A549 (cell line): Measurements from ENCODE around the gene ZNF644. TPM values are rescaled to one million over a fixed set of nuclear protein-coding genes. Genes with fewer than 3 reads are reported as not detected.

Experiments
- ATAC-seq, 2 experiments: fragments of 200-7000 bp in 1 of 2; fragments of >200 bp in 1 of 2; cut with Nextera tagmentation in 1 of 2; cut with Tn5 transposase in 1 of 2; 3 replicates each; pipeline versions ENCODE4 v1.8.0 to v1.9.1; 2018 to 2020; ENCODE audit warnings: mild to moderate bottlenecking in 1 of 2, moderate library complexity in 1 of 2
- CTCF ChIA-PET: fragments of 300-600 bp; sonication (Branson Sonifier 250); formaldehyde crosslinking; extraction: SDS; loops from one replicate; lab custom pipeline; 2021; ENCODE audit warnings: antibody characterized with exemption, inconsistent platforms; lab: Yijun Ruan, JAX
- POLR2A ChIA-PET: fragments of 350-600 bp; formaldehyde crosslinking; extraction: SDS; loops from one replicate; lab custom pipeline; 2021; ENCODE audit warnings: antibody characterized with exemption, inconsistent platforms; lab: Yijun Ruan, JAX
- DNase-seq, 2 experiments: peaks; one replicate each; pipeline versions ENCODE4 v3.0.0 to v3.0.0-alpha.2; 2011 to 2016; ENCODE audit warnings: low read depth in 1 of 2, low spot score in 1 of 2
- FAIRE-seq: peaks from 2 replicates; lab custom pipeline; 2011; peaks lifted over from hg19 to GRCh38; lab: Jason Lieb, UNC
- H3K27ac ChIP-seq, 2 experiments: fragments of >200 bp; sonication (Bioruptor Twin); formaldehyde crosslinking; 3 replicates each; pipeline ENCODE4 v1.5.1; 2016 to 2017
- H3K4me1 ChIP-seq: fragments of >200 bp; sonication (Bioruptor Twin); formaldehyde crosslinking; 3 replicates; pipeline ENCODE4 v1.6.1; 2016
- H3K4me2 ChIP-seq: fragments of >200 bp; sonication (Bioruptor Twin); formaldehyde crosslinking; 3 replicates; pipeline ENCODE4 v1.6.1; 2016
- H3K4me3 ChIP-seq: fragments of >200 bp; sonication (Bioruptor Twin); formaldehyde crosslinking; 3 replicates; pipeline ENCODE4 v1.5.1; 2016
- H3K9me3 ChIP-seq: fragments of >200 bp; sonication (Bioruptor Twin); formaldehyde crosslinking; 3 replicates; pipeline ENCODE4 v1.6.1; 2016
- ATOH8 ChIP-seq: fragments of 250-450 bp; sonication (Bioruptor Pico); IDR thresholded peaks from 2 replicates; pipeline ENCODE4 v1.5.0; 2020; ENCODE audit warnings: low read depth, mild to moderate bottlenecking, moderate library complexity
- CHD4 ChIP-seq: fragments of 200-600 bp; sonication (generic); IDR thresholded peaks from 2 replicates; pipeline ENCODE4 v1.6.1; 2016; ENCODE audit warnings: antibody characterized with exemption, mild to moderate bottlenecking, borderline replicate concordance
- CTCF ChIP-seq: fragments of >200 bp; sonication (Bioruptor Twin); formaldehyde crosslinking; IDR thresholded peaks from 3 replicates; pipeline ENCODE4 v1.5.1; 2016
- EHF ChIP-seq: fragments of 250-450 bp; sonication (Bioruptor Pico); IDR thresholded peaks from 2 replicates; pipeline ENCODE4 v1.5.0; 2020; ENCODE audit warnings: mild to moderate bottlenecking
- EHMT2 ChIP-seq: fragments of 200-600 bp; sonication (generic); IDR thresholded peaks from 2 replicates; pipeline ENCODE4 v1.6.1; 2016; ENCODE audit warnings: antibody characterized with exemption, low read depth, mild to moderate bottlenecking, moderate library complexity
- ESRRA ChIP-seq: fragments of 150-350 bp; IDR thresholded peaks from 2 replicates; pipeline ENCODE4 v1.6.1; 2014; ENCODE audit warnings: mild to moderate bottlenecking, low read length, borderline replicate concordance
- HDAC2 ChIP-seq: fragments of 200-600 bp; sonication (generic); IDR thresholded peaks from 2 replicates; pipeline ENCODE4 v1.6.1; 2016
- HES2 ChIP-seq: fragments of >200 bp; sonication (Bioruptor Twin); formaldehyde crosslinking; IDR thresholded peaks from 2 replicates; pipeline ENCODE4 v1.6.1; 2016
- HMGXB4 ChIP-seq: fragments of 250-450 bp; sonication (Bioruptor Pico); IDR thresholded peaks from 2 replicates; pipeline ENCODE4 v1.5.0; 2021; ENCODE audit warnings: mild to moderate bottlenecking, moderate library complexity, borderline replicate concordance
- HOXA7 ChIP-seq: fragments of 250-450 bp; sonication (Bioruptor Pico); IDR thresholded peaks from 2 replicates; pipeline ENCODE4 v1.5.0; 2020; ENCODE audit warnings: mild to moderate bottlenecking, moderate library complexity
- MAZ ChIP-seq: fragments of 150-350 bp; IDR thresholded peaks from 2 replicates; pipeline ENCODE4 v1.6.1; 2014; ENCODE audit warnings: antibody characterized with exemption, low read depth, low read length, borderline replicate concordance
- MYC ChIP-seq: IDR thresholded peaks from 2 replicates; pipeline ENCODE4 v1.6.1; 2012; ENCODE audit warnings: mild to moderate bottlenecking, inconsistent platforms, low read length, improper control_type of control experiment, borderline replicate concordance
- NPAS2 ChIP-seq: fragments of 250-450 bp; sonication (Bioruptor Pico); IDR thresholded peaks from 2 replicates; pipeline ENCODE4 v1.8.0; 2022; ENCODE audit warnings: mild to moderate bottlenecking, moderate library complexity, borderline replicate concordance
- NR3C1 ChIP-seq: fragments of >200 bp; sonication (Bioruptor Twin); formaldehyde crosslinking; IDR thresholded peaks from 3 replicates; pipeline ENCODE4 v1.6.1; 2017
- POLR2A ChIP-seq: IDR thresholded peaks from 2 replicates; pipeline ENCODE4 v1.6.1; 2012; ENCODE audit warnings: mild to moderate bottlenecking, low read length
- POLR2AphosphoS2 ChIP-seq: conservative IDR thresholded peaks from 2 replicates; pipeline ENCODE4 v1.6.1; 2012; ENCODE audit warnings: low read length, improper control_type of control experiment, inconsistent platforms
- RAD21 ChIP-seq, 2 experiments: fragments of >200 bp in 1 of 2; sonication (Bioruptor Twin) in 1 of 2; formaldehyde crosslinking in 1 of 2; IDR thresholded peaks in 1 of 2; conservative IDR thresholded peaks in 1 of 2; 2 replicates in 1 of 2; 3 replicates in 1 of 2; pipeline ENCODE4 v1.6.1; 2012 to 2018; ENCODE audit warnings: inconsistent platforms in 1 of 2
- RARB ChIP-seq: fragments of 250-450 bp; sonication (Bioruptor Pico); IDR thresholded peaks from 2 replicates; pipeline ENCODE4 v1.8.0; 2021; ENCODE audit warnings: mild to moderate bottlenecking, moderate library complexity
- SREBF2 ChIP-seq: fragments of 450-650 bp; IDR thresholded peaks from 2 replicates; pipeline ENCODE4 v1.6.1; 2014; ENCODE audit warnings: mild to moderate bottlenecking, moderate library complexity
- TP53 ChIP-seq: fragments of 250-450 bp; sonication (Bioruptor Pico); IDR thresholded peaks from 2 replicates; pipeline ENCODE4 v1.5.0; 2021; ENCODE audit warnings: mild to moderate bottlenecking, moderate library complexity
- ZFP36 ChIP-seq: fragments of 450-650 bp; IDR thresholded peaks from 2 replicates; pipeline ENCODE4 v1.6.1; 2014; ENCODE audit warnings: borderline replicate concordance; ENCODE audit not compliant: partially characterized antibody
- WGBS: methylation state at CpG from one replicate; pipeline ENCODE4 v1.1.6; 2017; ENCODE audit errors: missing lambda C conversion rate; 5-methylcytosine and 5-hydroxymethylcytosine counted together
- polyA plus RNA-seq, 4 experiments: library from polyadenylated mRNA; depleted of rRNA in 3 of 4; stranded (reverse); fragments of >200 nt; fragmentation: RNase III in 1 of 4; extraction: RNeasy Plus Mini Kit Qiagen cat#74134 plus additional on column Dnase treatment in 1 of 4; gene quantifications; 2 replicates in 3 of 4; 3 replicates in 1 of 4; pipeline ENCODE4 v1.2.3, GENCODE V29; 2011 to 2017
- TF ChIP-seq, protein P1 (sequence below): fragments of 450-650 bp; IDR thresholded peaks from 2 replicates; pipeline ENCODE4 v1.6.1; 2014; ENCODE audit warnings: antibody characterized with exemption

The ZNF644 gene
- polyA plus RNA-seq, 2 of the 4 experiments (the other 2 are of a cell fraction), result 14.8 to 24.9 TPM

GRCh38 chr1:90995311-90995894 lies 26.4 kb downstream of the ZNF644 start:
- FAIRE-seq, result no peak
- peaks cover 9% of the 10 kb centered on the region; the same call in 2 of the 3 replicates for H3K4me1 ChIP-seq
- TF ChIP-seq, protein P1, sequence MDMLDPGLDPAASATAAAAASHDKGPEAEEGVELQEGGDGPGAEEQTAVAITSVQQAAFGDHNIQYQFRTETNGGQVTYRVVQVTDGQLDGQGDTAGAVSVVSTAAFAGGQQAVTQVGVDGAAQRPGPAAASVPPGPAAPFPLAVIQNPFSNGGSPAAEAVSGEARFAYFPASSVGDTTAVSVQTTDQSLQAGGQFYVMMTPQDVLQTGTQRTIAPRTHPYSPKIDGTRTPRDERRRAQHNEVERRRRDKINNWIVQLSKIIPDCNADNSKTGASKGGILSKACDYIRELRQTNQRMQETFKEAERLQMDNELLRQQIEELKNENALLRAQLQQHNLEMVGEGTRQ, result no peak
- TF ChIP-seq HMGXB4 (CRISPR knock-in tag) (no peak), ESRRA (no peak), TP53 (CRISPR knock-in tag) (no peak), HDAC2 (no peak), CHD4 (no peak), RARB (no peak)
- TF ChIP-seq, all 56 proteins: peak for 0
- ChIA-PET POLR2A (no interaction called here), CTCF (no interaction called here)
- no peak overlapping the region for H3K27ac ChIP-seq
- H3K9me3 ChIP-seq, result no peaks in the 10 kb centered on the region
- H3K4me3 ChIP-seq, result no peak overlapping the region
- no peak overlapping the region for H3K4me2 ChIP-seq
- ATAC-seq (no peak), DNase-seq (no peak)

- no peak for DNase-seq
- no peak overlapping the region for H3K4me2 ChIP-seq
- WGBS, result 100% methylated on average over 1 of the region's 1 CpG
- no peak overlapping the region for H3K27ac ChIP-seq
- peaks cover 9% of the 10 kb centered on the region; the same call in 2 of the 3 replicates for H3K4me1 ChIP-seq
- ChIA-PET POLR2A (no interaction called here), CTCF (no interaction called here)
- no peaks in the 10 kb centered on the region for H3K9me3 ChIP-seq
- TF ChIP-seq POLR2A, result no peak
- TF ChIP-seq ZFP36, result no peak
- TF ChIP-seq MYC, result no peak
- no peak for TF ChIP-seq MAZ
- TF ChIP-seq RAD21 (conservative IDR thresholded peaks at IDR 0.05 in 1 of 2, IDR thresholded peaks at IDR 0.05 in 1 of 2), result no peak
- TF ChIP-seq ESRRA, result no peak
- no peak for TF ChIP-seq CHD4
- no peak for TF ChIP-seq POLR2AphosphoS2
- TF ChIP-seq HES2, result no peak
- H3K4me3 ChIP-seq, result no peak overlapping the region
- no peak for FAIRE-seq
- no peak for ATAC-seq
Observed at GRCh38 chr1:90994461-90994860, 27.4 kb downstream of the ZNF644 start.

- 95% methylated on average over 2 of the region's 2 CpGs for WGBS
- no peak for DNase-seq
- Histone ChIP-seq H3K9me3 (no peaks in the 10 kb centered on the region), H3K27ac (no peak overlapping the region), H3K4me2 (no peak overlapping the region), H3K4me1 (peaks cover 9% of the 10 kb centered on the region; the same call in 2 of the 3 replicates), H3K4me3 (no peak overlapping the region)
- ATAC-seq, result no peak
- ChIA-PET POLR2A (no interaction called here), CTCF (no interaction called here)
- FAIRE-seq, result no peak
- TF ChIP-seq EHMT2 (no peak), RARB (no peak), NPAS2 (CRISPR knock-in tag) (no peak), ATOH8 (CRISPR knock-in tag) (no peak), SREBF2 (no peak), NR3C1 (no peak), HOXA7 (CRISPR knock-in tag) (no peak), EHF (CRISPR knock-in tag) (no peak), CTCF (no peak)
Observed at GRCh38 chr1:90993245-90993644, 28.6 kb downstream of the ZNF644 start.
